ENCODE results near the gene FKRP.

DNA sequence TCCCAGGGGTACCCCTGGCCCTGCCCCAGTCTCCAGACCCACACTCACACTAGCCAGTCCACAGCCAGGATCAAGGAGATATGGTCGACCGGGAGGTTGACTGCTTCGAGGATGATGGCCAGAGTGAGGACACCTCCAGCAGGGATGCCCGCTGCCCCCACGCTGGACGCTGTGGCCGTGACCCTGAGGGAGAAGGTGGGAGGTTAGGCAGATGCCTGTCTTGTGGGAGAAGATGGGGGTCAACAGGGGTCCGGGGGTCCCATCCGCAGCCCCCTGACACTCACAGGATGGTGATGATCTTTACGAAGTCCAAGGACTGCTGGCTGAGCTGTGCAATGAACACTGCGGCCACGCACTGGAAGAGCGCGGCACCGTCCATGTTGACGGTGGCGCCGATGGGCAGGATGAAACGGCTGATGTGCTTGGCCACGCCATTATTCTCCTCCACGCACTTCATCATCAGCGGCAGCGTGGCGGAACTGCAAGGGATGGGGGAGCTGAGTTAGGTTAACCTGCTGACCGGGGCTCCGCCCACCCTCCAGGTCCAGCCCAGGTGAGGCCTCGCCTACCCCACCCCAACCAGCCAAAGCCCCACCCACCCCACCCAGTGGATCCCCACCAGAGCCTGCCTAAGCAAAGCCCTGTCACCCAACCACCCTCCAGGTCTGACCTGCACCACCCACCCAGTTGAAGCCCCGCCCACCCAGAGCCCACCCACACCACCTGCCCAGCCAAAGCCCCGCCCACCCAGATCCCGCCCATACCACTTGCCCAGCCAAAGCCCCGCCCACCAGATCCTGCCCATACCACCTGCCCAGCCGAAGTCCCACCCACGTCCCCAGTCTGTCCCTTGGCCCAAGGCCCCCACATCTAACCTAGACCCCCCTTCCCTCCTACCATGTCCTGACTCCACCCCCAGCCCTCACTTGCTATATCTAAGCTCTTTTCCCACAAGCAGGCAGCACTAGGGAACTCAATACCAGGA, 31.4 kb downstream of the FKRP start:
- no peak for TF ChIP-seq POLR2A (IDR thresholded peaks at IDR 0.05; ENCODE audit: low read depth, low read length)
- no peak for TF ChIP-seq POLR2AphosphoS5 (IDR thresholded peaks at IDR 0.05; ENCODE audit: low read depth, low read length)
- no peak for TF ChIP-seq TAF1 (IDR thresholded peaks at IDR 0.05; ENCODE audit: low read depth, low read length)
